Measurements from ENCODE around the gene FANCE.

FANCE gene

GRCh38 chr6:35489995-35490791 lies 38.1 kb downstream of the FANCE start:
- no peak overlapping the region for H3K27ac Mint-ChIP-seq
- H3K27me3 Mint-ChIP-seq = peaks cover 19% of the 10 kb centered on the region
- no peak overlapping the region for H3K4me3 Mint-ChIP-seq
- DNase-seq (ENCODE audit: low spot score in 2 of 2) (no peak), ATAC-seq (ENCODE audit: low read depth) (no peak)
- H3K9me3 Mint-ChIP-seq = no peaks in the 10 kb centered on the region
- no peaks in the 10 kb centered on the region for H3K36me3 Mint-ChIP-seq
- H3K4me1 Mint-ChIP-seq = peaks cover 9% of the 10 kb centered on the region

DNA sequence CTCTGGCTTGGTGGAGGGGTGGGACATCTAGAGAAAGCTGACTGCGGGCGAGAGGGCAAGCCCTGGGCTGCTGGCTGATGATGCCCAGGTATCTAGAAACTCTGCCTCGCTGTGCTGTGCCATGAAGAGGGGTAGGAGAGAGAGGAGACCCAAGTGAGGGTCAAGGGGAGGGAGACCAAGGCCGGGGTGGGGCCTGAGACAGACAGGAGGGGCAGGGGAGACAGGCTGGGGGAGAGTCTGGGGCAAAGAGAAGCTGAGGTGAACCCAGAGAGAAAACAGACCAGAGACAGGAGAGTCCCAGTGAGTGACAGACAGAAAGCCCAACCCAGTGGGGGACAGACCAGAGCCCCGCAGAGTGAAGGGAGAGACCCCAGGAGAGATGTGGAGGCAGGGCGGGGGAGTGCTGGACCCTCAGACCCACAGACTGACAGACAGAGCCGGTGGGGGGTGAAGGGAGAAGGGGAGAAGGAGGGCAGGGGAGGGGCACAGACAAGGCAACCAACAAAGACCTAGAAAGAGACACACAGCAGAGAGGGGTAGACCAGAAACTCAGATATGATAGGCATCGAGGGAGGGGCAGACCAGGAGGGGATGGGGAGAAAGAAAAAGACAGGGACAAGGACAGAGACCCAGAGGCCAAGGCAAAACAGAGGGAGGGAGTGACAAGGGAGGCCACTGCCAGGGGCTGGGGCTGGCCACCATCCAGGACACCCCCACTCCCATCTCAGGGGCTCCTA lies 38.9 kb downstream of the FANCE start:
- Mint-ChIP-seq H3K27ac (no peak overlapping the region), H3K36me3 (no peaks in the 10 kb centered on the region), H3K27me3 (peaks cover 19% of the 10 kb centered on the region), H3K9me3 (no peaks in the 10 kb centered on the region), H3K4me3 (no peak overlapping the region), H3K4me1 (peaks cover 9% of the 10 kb centered on the region)
- ATAC-seq (ENCODE audit: low read depth) (no peak), DNase-seq (ENCODE audit: low spot score in 2 of 2) (no peak)

DNA sequence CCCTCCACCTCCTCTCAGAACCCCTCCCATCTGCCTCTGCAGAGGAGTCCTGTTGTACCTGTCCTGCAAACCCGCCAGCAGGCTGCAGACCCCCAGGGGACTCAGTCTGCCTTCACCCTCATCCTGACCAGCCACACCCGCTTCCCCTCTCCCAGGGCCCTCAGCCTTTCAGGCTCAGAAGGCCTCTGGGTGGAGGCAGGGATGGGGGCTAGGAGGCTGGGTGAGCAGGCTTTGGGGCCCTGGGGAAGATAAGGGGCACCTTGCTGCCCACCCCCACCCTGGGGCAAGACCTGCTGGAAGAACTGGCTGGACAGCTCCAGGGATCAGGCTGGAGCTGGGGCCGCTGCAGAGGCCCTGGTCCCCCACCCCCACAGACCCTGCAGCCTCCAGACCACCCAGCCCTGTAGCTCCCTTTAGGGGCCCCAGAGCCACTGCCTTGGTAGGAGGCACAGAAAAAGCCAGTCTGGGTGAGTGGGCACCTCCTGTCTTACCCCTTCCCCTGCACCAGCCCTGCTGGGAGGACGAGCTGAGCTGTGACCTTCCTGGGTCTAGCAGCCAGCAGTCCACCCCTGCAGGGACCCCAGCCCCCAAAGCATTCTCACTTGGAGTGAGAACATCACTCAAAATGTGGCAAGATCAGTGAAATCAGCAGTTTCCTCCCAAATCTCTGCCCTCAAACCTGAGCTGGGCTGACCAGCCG lies 39.6 kb downstream of the FANCE start:
- no peak for DNase-seq (ENCODE audit: low spot score in 2 of 2)
- H3K36me3 Mint-ChIP-seq = no peaks in the 10 kb centered on the region
- H3K4me3 Mint-ChIP-seq = no peak overlapping the region
- H3K9me3 Mint-ChIP-seq = no peaks in the 10 kb centered on the region
- ATAC-seq (ENCODE audit: low read depth) = no peak
- peaks cover 19% of the 10 kb centered on the region for H3K27me3 Mint-ChIP-seq
- peaks cover 9% of the 10 kb centered on the region for H3K4me1 Mint-ChIP-seq
- H3K27ac Mint-ChIP-seq = no peak overlapping the region

- H3K27me3 Mint-ChIP-seq = peaks cover 19% of the 10 kb centered on the region
- H3K36me3 Mint-ChIP-seq = no peaks in the 10 kb centered on the region
- H3K4me1 Mint-ChIP-seq = peaks cover 9% of the 10 kb centered on the region
- no peaks in the 10 kb centered on the region for H3K9me3 Mint-ChIP-seq
- H3K27ac Mint-ChIP-seq = no peak overlapping the region
- ATAC-seq (ENCODE audit: low read depth) = no peak
- H3K4me3 Mint-ChIP-seq = no peak overlapping the region
- DNase-seq (ENCODE audit: low spot score in 2 of 2) = no peak
These were observed 40.3 kb downstream of the FANCE start for GRCh38 chr6:35492258-35492973.

DNA sequence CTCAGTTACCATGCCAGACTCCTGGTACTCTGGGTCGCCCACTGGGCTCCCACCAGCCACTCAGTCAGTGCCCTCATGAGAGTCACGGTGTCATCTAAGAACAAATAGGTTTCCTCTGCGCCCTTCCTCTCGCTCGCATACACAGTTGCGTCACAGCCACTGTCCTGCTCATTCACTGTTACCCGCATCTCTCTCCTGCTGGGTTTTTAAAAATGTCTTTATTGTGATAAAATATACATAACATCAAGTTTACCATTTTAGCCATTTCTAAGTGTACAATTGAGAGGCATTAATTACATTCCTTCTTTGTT lies 40.8 kb downstream of the FANCE start:
- Mint-ChIP-seq H3K4me1 (peaks cover 9% of the 10 kb centered on the region), H3K9me3 (no peaks in the 10 kb centered on the region), H3K27ac (no peak overlapping the region), H3K4me3 (no peak overlapping the region), H3K27me3 (peaks cover 19% of the 10 kb centered on the region), H3K36me3 (no peaks in the 10 kb centered on the region)
- ATAC-seq (ENCODE audit: low read depth) (no peak), DNase-seq (ENCODE audit: low spot score in 2 of 2) (no peak)

- no peak for ATAC-seq (ENCODE audit: low read depth)
These were observed 41.3 kb downstream of the FANCE start for GRCh38 chr6:35493307-35493983.

GRCh38 chr6:35494161-35494563 lies 42.0 kb downstream of the FANCE start:
- Mint-ChIP-seq H3K4me1 (peaks cover 14% of the 10 kb centered on the region), H3K27ac (no peak overlapping the region), H3K4me3 (no peak overlapping the region), H3K9me3 (no peaks in the 10 kb centered on the region), H3K36me3 (no peaks in the 10 kb centered on the region), H3K27me3 (peaks cover 26% of the 10 kb centered on the region)
- ATAC-seq (ENCODE audit: low read depth) = no peak
- DNase-seq (ENCODE audit: low spot score in 2 of 2) = no peak

More at GRCh38 chr6:35493307-35493983, 41.3 kb downstream of the FANCE start:
- Mint-ChIP-seq H3K4me1 (peaks cover 10% of the 10 kb centered on the region), H3K27ac (no peak overlapping the region), H3K27me3 (peaks cover 19% of the 10 kb centered on the region), H3K36me3 (no peaks in the 10 kb centered on the region), H3K9me3 (no peaks in the 10 kb centered on the region), H3K4me3 (no peak overlapping the region)
- DNase-seq (ENCODE audit: low spot score in 2 of 2) = no peak

DNA sequence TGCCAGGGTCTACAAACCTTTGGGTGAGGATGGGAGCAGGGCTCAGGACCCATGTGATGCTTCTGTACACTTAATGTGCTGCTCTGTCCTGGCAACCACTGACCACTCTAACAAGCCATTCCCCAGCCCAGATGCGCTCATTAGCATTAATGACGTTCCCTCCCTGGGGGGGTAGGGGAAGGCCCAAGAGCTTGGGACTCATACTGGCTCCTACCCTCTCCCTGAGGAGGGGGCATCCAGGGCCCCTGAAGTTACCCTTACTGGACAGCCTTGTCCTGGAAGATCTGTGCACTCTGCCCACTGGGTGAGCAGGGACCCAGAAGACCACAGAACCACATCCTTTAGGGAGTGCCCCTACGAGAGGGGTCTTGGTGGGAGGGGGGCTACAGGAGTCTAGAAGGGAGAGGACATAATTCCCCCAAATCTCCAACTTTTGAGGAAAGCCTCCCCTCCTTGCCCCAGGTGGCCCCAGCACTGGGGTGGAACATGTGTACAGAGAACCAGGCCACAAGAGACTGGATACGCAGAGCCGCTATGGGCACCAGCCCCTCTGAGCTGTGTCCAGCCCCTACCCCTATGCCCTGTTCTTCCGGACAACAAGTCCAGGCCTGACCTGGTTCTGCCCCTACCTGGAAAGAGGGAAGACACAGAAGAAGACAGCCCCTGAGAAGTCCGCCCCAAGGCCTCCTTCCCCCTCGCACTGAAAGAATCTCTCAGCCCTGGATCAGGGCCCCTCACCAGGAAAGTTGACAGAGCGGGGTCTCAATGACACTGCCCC lies 43.3 kb downstream of the FANCE start:
- H3K4me1 Mint-ChIP-seq = peaks cover 14% of the 10 kb centered on the region
- H3K4me3 Mint-ChIP-seq = peak overlapping the region; percentile 61
- ATAC-seq (ENCODE audit: low read depth) = no peak
- no peaks in the 10 kb centered on the region for H3K9me3 Mint-ChIP-seq
- H3K27ac Mint-ChIP-seq = no peak overlapping the region
- H3K36me3 Mint-ChIP-seq = no peaks in the 10 kb centered on the region
- no peak for DNase-seq (ENCODE audit: low spot score in 2 of 2)
- peaks cover 32% of the 10 kb centered on the region for H3K27me3 Mint-ChIP-seq

DNA sequence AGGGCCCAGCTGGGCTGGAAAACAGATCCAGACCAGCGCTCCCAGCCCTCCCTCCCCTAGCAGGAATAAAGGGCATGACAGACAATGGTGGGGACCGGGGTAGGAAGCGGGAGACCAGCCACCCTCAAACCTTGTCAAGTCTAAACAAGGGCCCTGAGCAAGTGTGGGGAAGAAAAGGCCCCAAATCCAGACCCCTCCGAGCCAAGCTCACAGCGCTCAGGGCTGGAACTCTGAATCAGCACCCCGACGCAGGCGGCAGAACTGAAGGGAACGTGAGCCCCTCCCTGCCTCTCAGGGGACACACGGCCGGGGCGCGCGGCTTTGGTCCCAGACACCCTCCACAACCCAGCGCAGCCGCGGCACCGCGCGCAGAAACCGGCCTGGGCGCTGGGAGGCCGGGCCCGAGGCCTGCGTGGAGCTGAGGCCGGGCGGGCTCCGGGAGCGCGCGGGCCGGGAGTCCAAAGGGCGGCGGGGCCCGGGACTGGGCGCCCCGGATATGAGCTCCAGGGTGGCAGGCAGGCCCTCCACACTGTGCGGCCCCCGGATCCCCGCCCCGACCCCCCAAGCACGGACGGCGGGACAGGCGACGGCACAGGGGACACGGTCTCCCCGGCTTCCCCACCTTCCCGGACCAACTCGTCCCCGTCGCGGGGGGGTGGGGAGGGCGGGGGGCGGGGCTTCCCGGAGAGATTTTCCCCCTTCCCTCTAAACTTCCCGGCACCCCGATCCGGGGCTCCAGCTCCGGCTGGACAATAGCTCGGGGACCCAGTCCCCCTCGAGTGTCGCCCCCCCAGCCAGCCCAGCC lies 44.1 kb downstream of the FANCE start:
- H3K27ac Mint-ChIP-seq = no peak overlapping the region
- peak overlapping the region; percentile 61 for H3K4me3 Mint-ChIP-seq
- ATAC-seq (ENCODE audit: low read depth) = no peak
- H3K9me3 Mint-ChIP-seq = no peaks in the 10 kb centered on the region
- DNase-seq (ENCODE audit: low spot score in 2 of 2) = no peak
- H3K27me3 Mint-ChIP-seq = peaks cover 26% of the 10 kb centered on the region
- H3K4me1 Mint-ChIP-seq = peaks cover 10% of the 10 kb centered on the region
- H3K36me3 Mint-ChIP-seq = no peaks in the 10 kb centered on the region

DNA sequence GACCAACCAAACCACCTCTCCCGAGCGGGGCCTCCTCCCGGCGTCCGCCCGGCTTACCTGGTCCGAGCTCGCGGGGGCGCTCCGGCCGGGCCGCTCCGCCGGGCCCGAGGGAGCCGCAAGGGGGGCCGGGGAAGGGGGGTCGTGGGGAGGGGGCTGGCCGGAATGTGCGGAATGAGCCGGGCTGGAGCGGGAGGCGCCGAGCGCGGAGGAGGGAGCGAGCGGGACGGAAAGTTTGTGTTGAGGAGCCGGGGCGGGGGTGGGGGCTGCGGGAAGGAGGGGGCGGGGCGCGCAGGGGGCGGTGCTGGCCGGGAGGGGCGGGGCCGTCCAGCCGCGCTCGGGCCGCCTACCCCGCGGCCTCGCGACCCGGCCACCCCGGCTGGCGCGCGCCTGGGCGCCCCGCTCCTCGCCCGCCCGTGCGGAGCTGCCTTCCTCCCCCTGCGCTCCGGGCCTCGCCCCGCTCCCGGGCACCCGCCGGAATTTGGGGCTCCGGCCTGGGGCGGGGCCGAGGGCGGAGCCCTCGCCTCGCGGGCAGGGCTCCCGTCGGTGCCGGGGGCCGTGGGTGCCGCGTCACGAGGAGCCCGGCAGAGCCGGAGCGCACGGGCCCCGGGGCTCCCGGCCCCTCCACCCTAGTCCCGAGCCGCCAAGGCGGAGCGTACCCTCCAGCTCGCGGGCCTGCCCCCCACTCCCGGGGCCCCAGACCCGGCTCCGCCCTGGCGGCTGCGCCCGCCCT lies 44.9 kb downstream of the FANCE start, which contains the start of gene TEAD3:
Gene TEAD3, minus strand, starts transcription at position 239 of the 730 bp plus-strand sequence.
- DNase-seq (ENCODE audit: low spot score in 2 of 2) = peak; percentile 50 to 77
- Mint-ChIP-seq H3K27ac (no peak within 1 kb of the TSS), H3K9me3 (no peaks in the 10 kb centered on the region), H3K4me1 (peaks cover 9% of the 10 kb centered on the region), H3K36me3 (no peaks in the 10 kb centered on the region), H3K27me3 (peaks cover 29% of the 10 kb centered on the region), H3K4me3 (peak within 1 kb of the TSS; percentile 79)
- peak; percentile 73 for ATAC-seq (ENCODE audit: low read depth)

DNA sequence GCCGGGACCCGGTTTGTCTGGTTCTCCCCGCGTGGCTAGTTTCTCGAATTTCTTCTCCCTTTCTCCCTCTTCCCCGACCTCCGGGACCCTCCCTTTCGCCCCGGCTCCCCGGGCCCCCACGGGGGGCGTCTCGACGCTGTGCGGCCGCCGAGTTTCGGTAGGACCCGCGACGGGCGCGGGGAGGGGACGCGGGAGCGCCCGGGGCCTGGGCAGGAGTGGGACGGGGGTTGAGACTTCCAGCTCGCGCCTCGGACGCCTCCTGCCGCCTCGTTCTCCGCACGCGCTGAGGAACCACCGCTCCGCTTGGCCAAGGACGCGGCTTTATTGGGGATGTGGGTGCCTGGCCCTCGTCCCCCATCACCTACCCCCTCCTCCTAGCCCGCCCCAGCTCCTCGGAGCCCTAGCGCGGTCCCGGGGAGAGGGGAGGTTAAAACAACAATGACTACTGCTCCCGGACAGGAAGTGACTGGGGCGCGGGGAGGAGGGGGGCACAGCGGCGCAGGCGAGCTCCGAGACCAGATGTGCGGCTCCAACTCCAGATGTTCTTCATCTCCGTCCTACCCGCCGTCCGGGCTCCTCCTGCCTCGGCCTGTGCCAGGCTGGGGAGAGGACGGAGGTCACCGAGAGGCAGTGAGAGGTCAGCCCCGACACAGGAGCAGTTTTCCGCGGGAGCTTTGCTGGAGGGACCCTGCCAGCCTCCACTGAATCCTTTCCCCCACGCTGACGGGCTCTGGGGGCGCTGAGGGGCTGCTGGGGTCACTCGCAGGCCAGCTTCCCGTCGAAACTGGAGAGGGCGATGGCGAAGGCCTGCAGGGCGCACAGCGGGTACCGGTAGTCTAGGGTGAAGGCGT lies 45.7 kb downstream of the FANCE start:
- Mint-ChIP-seq H3K9me3 (no peaks in the 10 kb centered on the region), H3K36me3 (no peaks in the 10 kb centered on the region), H3K27ac (no peak overlapping the region), H3K27me3 (peaks cover 28% of the 10 kb centered on the region), H3K4me3 (peak overlapping the region; percentile 79), H3K4me1 (peaks cover 9% of the 10 kb centered on the region)
- ATAC-seq (ENCODE audit: low read depth) (peak; percentile 22), DNase-seq (ENCODE audit: low spot score in 2 of 2) (peak in 1 of 2 donors; percentile 47)
